ENCODE measurements around the gene MARCO.
"Not testable (repeated sequence)": the region's sequence is repeated elsewhere in the genome, so short reads cannot be mapped to it uniquely, and the experiment has no call there.

Gene MARCO

GRCh38 chr2:119023534-119023933 lies 81.5 kb downstream of the MARCO start:
- no peak overlapping the region for H3K4me3 ChIP-seq (ENCODE audit: low read depth, low read length)
- no peak for DNase-seq (ENCODE audit: low read depth)

DNA sequence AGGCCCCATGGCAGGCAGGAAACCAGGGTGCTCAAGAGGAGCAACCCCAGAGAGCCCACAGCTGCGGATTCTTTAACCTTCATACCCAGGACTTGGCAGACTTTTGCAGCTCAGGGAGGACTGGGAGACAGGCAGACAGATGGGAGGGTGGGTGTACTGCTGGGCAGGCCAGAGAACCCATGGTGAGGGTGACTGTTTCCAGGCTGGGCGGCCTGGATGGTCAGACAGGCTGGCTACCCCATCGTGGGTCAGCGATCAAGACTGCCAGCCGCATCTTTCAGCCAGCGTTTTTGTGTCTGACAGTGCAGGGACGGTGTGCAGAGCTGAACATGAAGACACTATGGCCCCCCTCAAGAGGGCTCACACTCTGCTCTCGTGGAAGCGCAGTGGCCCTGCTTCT lies 82.2 kb downstream of the MARCO start:
- DNase-seq (ENCODE audit: low read depth), result no peak
- H3K4me3 ChIP-seq (ENCODE audit: low read depth, low read length), result no peak overlapping the region

DNA sequence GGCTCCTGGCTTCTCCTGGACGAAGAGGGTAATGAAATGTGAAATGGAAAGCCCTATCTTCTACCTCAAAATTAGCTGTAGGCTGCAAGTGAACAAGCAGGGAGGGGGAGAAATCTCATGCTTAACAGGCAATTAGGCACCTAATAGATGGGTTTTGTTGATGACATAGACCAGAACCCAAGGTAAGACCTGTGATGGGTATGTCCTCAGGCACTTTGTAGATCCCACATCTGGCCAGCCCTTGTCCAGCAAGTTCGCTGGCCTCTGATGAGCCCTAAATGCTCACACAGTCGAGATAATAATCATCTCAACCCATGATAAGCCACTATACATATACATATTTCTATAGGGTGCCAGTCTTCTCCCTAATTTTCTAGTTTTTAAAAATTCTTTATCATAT lies 82.6 kb downstream of the MARCO start:
- no peak for DNase-seq (ENCODE audit: low read depth)
- no peak overlapping the region for H3K4me3 ChIP-seq (ENCODE audit: low read depth, low read length)

GRCh38 chr2:119025013-119025412 lies 83.0 kb downstream of the MARCO start:
- DNase-seq (ENCODE audit: low read depth), result no peak
- H3K4me3 ChIP-seq (ENCODE audit: low read depth, low read length), result no peak overlapping the region

DNA sequence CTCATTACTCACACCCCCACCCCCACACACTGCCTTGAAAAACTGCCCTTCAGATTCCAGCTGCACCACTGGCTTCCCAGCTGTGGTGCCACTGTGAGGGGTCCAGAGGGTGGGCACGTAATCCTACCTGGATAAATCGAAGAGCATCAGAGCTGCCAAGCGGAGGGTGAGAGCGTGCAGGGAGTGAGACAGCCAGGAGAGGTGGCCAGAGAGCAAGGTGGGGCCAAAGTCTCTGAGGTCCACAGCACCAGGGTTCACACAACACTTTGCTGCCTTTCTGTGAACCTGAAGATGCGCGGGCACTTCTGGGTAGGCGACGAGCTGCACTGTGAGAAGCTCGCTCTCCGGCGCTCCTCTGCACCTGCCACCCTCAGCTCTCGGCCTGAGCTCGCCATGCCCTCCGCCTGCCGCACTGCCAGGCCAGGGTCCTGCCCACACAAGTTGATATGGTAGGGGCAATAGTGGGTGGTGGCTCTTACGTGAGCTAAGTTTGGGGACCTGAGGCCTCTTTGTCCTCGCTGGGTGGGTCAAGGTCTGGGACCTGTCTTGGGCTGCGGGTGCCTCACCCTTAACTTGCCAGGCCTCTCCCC lies 83.9 kb downstream of the MARCO start:
- H3K4me3 ChIP-seq (ENCODE audit: low read depth, low read length), result no peak overlapping the region
- DNase-seq (ENCODE audit: low read depth), result no peak

- no peak overlapping the region for H3K4me3 ChIP-seq (ENCODE audit: low read depth, low read length)
- no peak for DNase-seq (ENCODE audit: low read depth)
Observed at GRCh38 chr2:119026890-119027289, 84.9 kb downstream of the MARCO start.

- no peak overlapping the region for H3K4me3 ChIP-seq (ENCODE audit: low read depth, low read length)
- DNase-seq (ENCODE audit: low read depth), result no peak
Observed at GRCh38 chr2:119028327-119029174, 86.6 kb downstream of the MARCO start.

- H3K4me3 ChIP-seq (ENCODE audit: low read depth, low read length), result no peak overlapping the region
- DNase-seq (ENCODE audit: low read depth), result no peak
Observed at GRCh38 chr2:119029297-119029696, 87.3 kb downstream of the MARCO start.

- not testable (repeated sequence) for DNase-seq (ENCODE audit: low read depth); H3K4me3 ChIP-seq (ENCODE audit: low read depth, low read length)
Observed at GRCh38 chr2:119037922-119038321, 95.9 kb downstream of the MARCO start.

DNA sequence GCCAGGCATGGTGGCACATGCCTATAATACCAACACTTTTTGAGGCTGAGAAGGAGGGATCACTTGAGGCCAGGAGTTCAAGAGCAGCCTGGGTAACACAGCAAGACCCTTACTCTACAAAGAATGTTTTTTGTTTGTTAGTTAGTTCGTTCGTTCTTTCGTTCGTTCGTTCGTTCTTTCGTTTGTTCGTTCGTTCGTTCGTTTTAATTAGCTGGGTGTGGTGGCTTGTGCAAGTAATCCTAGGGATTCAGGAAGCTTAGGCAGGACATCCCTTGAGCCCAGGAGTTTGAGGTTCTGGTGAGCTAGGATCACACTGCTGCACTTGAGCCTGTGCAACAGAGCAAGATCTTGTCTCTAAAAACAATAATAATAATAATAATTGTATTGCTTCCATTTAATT lies 98.7 kb downstream of the MARCO start:
- DNase-seq (ENCODE audit: low read depth), result no peak
- no peak overlapping the region for H3K4me3 ChIP-seq (ENCODE audit: low read depth, low read length)
